SIG-M5 (cell line): ENCODE results near the gene SLC5A7.

Experiments
- DNase-seq: peaks from one replicate; lab custom pipeline; 2025; lab: John Stamatoyannopoulos, UW

Gene SLC5A7

GRCh38 chr2:107986278-107987217 is at the start of gene SLC5A7:
Gene SLC5A7 (plus strand): TSS chr2:107986524. CDS start chr2:107988156, 1,632 bp downstream.
- DNase-seq: no peak

- DNase-seq: no peak
Observed at GRCh38 chr2:107961395-107961794, 24.9 kb upstream of the SLC5A7 start.

GRCh38 chr2:107964185-107964584 is 22.1 kb upstream of the SLC5A7 start:
- DNase-seq: no peak

- no peak for DNase-seq
Observed at GRCh38 chr2:107984707-107985106, 1.6 kb upstream of the SLC5A7 start.

GRCh38 chr2:107988108-107988507 is 1.8 kb downstream of the SLC5A7 start:
- DNase-seq: no peak

- no peak for DNase-seq
Observed at GRCh38 chr2:107989445-107989844, 3.1 kb downstream of the SLC5A7 start.

- DNase-seq: no peak
Observed at GRCh38 chr2:107990718-107991117, 4.4 kb downstream of the SLC5A7 start.

GRCh38 chr2:107992069-107992468 is 5.7 kb downstream of the SLC5A7 start:
- DNase-seq: no peak

- DNase-seq: no peak
Observed at GRCh38 chr2:107999158-107999557, 12.8 kb downstream of the SLC5A7 start.

- DNase-seq: no peak
Observed at GRCh38 chr2:108010912-108011591, 24.7 kb downstream of the SLC5A7 start.

GRCh38 chr2:108013305-108013704 is 27.0 kb downstream of the SLC5A7 start:
- no peak for DNase-seq

- no peak for DNase-seq
Observed at GRCh38 chr2:108022628-108023027, 36.3 kb downstream of the SLC5A7 start.

GRCh38 chr2:108023776-108024175 is 37.5 kb downstream of the SLC5A7 start:
- no peak for DNase-seq

GRCh38 chr2:108026092-108026794 is 39.9 kb downstream of the SLC5A7 start:
- DNase-seq: no peak

- DNase-seq: no peak
Observed at GRCh38 chr2:108029496-108029895, 43.2 kb downstream of the SLC5A7 start.

GRCh38 chr2:108029912-108030311 is 43.6 kb downstream of the SLC5A7 start:
- no peak for DNase-seq

GRCh38 chr2:108031471-108031941 is 45.2 kb downstream of the SLC5A7 start:
- DNase-seq: no peak

- no peak for DNase-seq
Observed at GRCh38 chr2:108034843-108035242, 48.5 kb downstream of the SLC5A7 start.

- DNase-seq: no peak
Observed at GRCh38 chr2:108048752-108049151, 62.4 kb downstream of the SLC5A7 start.

GRCh38 chr2:108058576-108059137 is 72.3 kb downstream of the SLC5A7 start:
- no peak for DNase-seq

GRCh38 chr2:108061439-108062042 is 75.2 kb downstream of the SLC5A7 start:
- DNase-seq: no peak
